GM10266 (cell line): ENCODE measurements around the gene ZFYVE9.
"Not testable (repeated sequence)": the region's sequence is repeated elsewhere in the genome, so short reads cannot be mapped to it uniquely, and the experiment has no call there.

Experiments used
- DNase-seq: peaks from one replicate; pipeline ENCODE4 v3.0.0; 2012; ENCODE audit errors: extremely low spot score
- CTCF ChIP-seq: IDR thresholded peaks from 2 replicates; pipeline ENCODE4 v1.5.1; 2012; ENCODE audit warnings: mild to moderate bottlenecking, low read depth; ENCODE audit not compliant: control insufficient read depth, insufficient read depth; ENCODE audit errors: missing control alignments

ZFYVE9 gene

DNA sequence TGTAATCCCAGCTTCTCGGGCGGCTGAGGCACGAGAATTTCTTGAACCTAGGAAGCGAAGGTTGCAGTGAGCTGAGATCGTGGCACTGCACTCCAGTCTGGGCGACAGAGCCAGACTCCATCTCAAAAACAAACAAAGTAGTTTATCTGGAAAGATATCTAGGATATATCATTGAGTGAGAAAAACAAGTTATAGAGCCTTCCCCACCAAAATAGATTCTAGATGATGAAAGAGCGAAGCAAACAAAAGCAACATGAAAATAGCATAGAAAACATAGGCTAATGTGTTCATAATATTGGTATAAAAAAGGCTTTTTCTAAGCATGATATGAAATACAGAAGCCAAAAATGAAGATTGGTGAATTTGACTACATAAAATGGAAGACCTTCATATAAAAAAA is 52.1 kb downstream of the ZFYVE9 start:
- TF ChIP-seq CTCF: no peak
- no peak for DNase-seq

DNA sequence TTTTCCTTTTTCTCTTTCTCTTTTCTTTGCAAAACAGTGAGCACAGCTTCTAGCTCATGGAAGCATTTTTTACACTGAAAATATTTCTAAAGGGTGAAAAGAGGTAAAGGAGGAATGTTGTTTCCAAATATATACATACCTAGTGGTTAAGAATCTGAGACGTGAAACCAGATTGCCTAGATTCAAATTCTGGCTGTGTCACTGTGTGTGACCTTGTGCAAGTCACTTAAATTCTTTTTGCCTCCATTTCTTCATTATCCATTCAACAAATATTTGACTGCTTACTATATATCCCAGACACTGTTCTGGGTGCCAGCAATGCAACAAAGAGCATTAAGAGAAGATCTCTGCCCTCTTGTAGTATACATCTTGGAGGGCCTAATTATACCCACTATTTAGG is 53.3 kb downstream of the ZFYVE9 start:
- DNase-seq: no peak

GRCh38 chr1:52203935-52204625 is 62.2 kb downstream of the ZFYVE9 start:
- no peak for TF ChIP-seq CTCF
- no peak for DNase-seq

More for the DNA sequence above, 53.3 kb downstream of the ZFYVE9 start:
- no peak for TF ChIP-seq CTCF

- peak; percentile 9 for DNase-seq
- TF ChIP-seq CTCF: no peak
Observed at GRCh38 chr1:52204696-52205095, 62.8 kb downstream of the ZFYVE9 start.

- DNase-seq: not testable (repeated sequence)
Observed at GRCh38 chr1:52206686-52207085, 64.8 kb downstream of the ZFYVE9 start.

GRCh38 chr1:52209429-52209828 is 67.5 kb downstream of the ZFYVE9 start:
- TF ChIP-seq CTCF: no peak
- DNase-seq: no peak

GRCh38 chr1:52210044-52210443 is 68.2 kb downstream of the ZFYVE9 start:
- TF ChIP-seq CTCF: no peak

More at GRCh38 chr1:52210044-52210443, 68.2 kb downstream of the ZFYVE9 start:
- no peak for DNase-seq
